ENCODE data around the gene STYX. TPM values are rescaled to one million over a fixed set of nuclear protein-coding genes. Genes with fewer than 3 reads are reported as not detected.

STYX gene
- total RNA-seq, 1 donor from 2014 or later = 11.8 TPM

Other genes starting within 250 kb of the STYX start
- 3.1 TPM for gene TXNDC16, start 177.7 kb upstream of the STYX start, total RNA-seq
- 0.65 TPM for gene GPR137C, start 177.3 kb upstream of the STYX start, total RNA-seq
- 14.1 TPM for gene ERO1A, start 34.6 kb upstream of the STYX start, total RNA-seq
- 70.0 TPM for gene PSMC6, start 23.0 kb upstream of the STYX start, total RNA-seq
- 5.8 TPM for gene GNPNAT1, start 61.4 kb downstream of the STYX start, total RNA-seq
- 116 TPM for gene FERMT2, start 220.9 kb downstream of the STYX start, total RNA-seq

Data from Right ventricle myocardium superior (tissue), 1 donor.